ENCODE results near the gene CRYAA. TPM values are rescaled to one million over a fixed set of nuclear protein-coding genes. Genes with fewer than 3 reads are reported as not detected.
"Not testable (repeated sequence)": the region's sequence is repeated elsewhere in the genome, so short reads cannot be mapped to it uniquely, and the experiment has no call there.

The CRYAA gene
- polyA plus RNA-seq, 6 donors from 2014 or later, result not detected

DNA sequence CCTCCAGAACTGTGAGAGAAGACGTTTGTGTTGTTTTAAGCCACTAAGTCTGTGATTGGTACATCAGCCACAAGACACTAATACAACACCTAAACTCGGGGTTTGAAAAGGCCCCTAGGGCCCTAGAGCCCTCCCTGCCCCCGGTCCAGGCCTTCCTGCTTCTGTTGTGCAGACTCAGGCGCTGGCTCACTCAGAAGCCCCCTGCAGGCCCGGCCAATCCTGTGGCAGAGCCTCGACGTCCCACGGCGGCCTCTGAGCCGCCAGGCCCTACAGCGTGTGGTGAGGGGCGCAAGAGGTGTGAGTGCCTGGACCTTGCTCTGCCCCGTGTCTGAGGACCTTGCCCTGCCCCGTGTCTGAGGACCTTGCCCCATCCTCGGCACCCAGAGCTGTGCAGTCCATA lies 3.1 kb upstream of the CRYAA start:
- H3K36me3 Mint-ChIP-seq; ATAC-seq (ENCODE audit: low read depth in 2 of 2); H3K9me3 Mint-ChIP-seq; H3K4me3 Mint-ChIP-seq; DNase-seq; H3K27me3 Mint-ChIP-seq; H3K27ac Mint-ChIP-seq; H3K4me1 Mint-ChIP-seq: not testable (repeated sequence)

DNA sequence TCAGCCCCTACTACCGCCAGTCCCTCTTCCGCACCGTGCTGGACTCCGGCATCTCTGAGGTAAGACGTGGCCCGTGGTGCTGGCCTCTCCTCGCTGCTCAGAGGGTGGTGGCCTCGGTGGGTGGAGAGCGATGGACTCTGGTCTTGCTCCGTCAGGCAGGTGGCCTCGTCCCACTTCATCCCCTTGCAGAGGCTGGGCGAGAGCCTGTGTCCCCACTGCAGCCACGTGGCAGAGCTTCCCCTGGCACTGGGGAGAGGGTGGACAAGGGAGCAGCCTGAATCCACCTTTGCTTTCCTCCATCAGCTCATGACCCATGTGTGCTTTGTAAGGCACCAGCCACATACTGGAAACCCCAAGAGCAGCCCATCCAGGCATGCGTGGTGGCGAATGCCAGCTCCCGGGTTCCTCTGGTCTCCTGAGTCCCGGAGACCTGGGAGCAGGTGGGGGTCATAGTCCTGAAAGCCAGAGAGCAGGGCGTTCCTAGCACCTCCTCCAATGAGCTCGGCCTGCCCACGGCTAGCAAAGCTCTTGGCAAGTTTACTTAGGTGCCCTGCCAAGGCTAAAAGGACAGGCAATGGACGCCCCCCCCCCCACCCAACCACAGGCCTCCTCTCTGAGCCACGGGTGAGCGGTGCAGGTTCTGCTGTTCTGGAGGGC lies 550 bp downstream of the CRYAA start:
- ATAC-seq (ENCODE audit: low read depth in 2 of 2); H3K27me3 Mint-ChIP-seq; H3K9me3 Mint-ChIP-seq: not testable (repeated sequence)

DNA sequence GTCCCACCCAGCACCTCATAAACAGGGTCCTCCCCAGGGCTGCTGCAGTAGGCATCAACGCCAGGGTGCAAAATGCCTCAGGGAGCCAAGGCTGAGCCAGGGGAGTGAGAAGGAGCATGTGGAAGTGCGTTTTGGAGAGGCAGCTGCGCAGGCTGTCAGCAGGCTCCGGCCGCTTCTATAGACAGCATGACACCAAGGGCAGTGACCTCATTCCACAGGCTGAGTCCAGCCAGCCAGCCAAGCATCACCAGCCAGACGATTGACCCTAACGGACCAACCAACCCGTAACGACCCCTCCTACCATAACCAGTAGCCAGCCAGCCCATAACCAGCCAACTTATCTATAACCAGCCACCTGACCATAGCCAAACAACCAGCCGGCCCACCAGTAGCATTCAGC lies 1.1 kb downstream of the CRYAA start:
- H3K27ac Mint-ChIP-seq; H3K9me3 Mint-ChIP-seq; ATAC-seq (ENCODE audit: low read depth in 2 of 2); H3K4me3 Mint-ChIP-seq; H3K27me3 Mint-ChIP-seq; H3K36me3 Mint-ChIP-seq; H3K4me1 Mint-ChIP-seq; DNase-seq: not testable (repeated sequence)

More for the DNA sequence above, 550 bp downstream of the CRYAA start:
- not testable (repeated sequence) for H3K4me3 Mint-ChIP-seq, H3K4me1 Mint-ChIP-seq, H3K27ac Mint-ChIP-seq, DNase-seq, H3K36me3 Mint-ChIP-seq

DNA sequence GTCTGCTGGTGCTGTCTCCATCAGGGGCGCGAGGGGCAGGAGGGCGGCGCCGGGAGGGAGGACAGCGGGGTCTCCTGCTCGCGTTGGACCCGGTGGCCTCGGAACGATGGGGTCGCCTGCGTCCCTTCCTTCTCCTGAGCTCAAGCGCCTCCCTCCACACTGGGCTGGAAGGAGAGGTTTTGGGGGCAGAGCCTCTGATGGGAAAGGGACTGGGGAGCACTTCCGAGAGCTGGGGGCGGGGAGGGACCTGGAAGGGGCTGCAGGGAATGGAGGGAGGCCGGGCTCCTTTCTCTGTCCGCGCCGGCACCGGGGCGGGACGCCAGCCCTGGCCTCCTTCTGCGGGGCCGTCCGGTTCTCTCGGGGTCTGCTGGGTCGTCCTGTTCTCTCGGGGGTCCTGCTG lies 4.0 kb downstream of the CRYAA start:
- not testable (repeated sequence) for H3K27me3 Mint-ChIP-seq; DNase-seq; ATAC-seq (ENCODE audit: low read depth in 2 of 2); H3K4me1 Mint-ChIP-seq; H3K9me3 Mint-ChIP-seq; H3K36me3 Mint-ChIP-seq; H3K27ac Mint-ChIP-seq; H3K4me3 Mint-ChIP-seq

DNA sequence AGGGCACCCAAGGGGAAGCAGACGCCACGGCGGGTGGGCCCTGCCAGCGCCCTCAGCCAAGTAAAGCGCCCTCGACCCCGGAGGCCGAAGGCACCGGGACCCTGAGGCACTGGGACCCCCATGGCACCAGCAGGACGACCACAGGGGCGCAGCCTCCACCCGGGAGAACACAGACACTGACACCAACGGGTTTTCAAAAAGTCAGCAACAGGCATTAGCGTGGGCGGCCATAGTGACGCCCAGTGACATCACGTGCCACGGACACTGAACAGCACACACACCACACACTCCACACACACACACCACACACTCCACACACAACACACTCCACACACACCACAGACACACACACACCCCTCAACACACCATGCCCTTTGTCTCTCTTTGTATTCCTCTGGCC lies 4.6 kb downstream of the CRYAA start:
- not testable (repeated sequence) for H3K4me3 Mint-ChIP-seq; H3K36me3 Mint-ChIP-seq; H3K4me1 Mint-ChIP-seq; H3K27ac Mint-ChIP-seq; ATAC-seq (ENCODE audit: low read depth in 2 of 2); H3K9me3 Mint-ChIP-seq; H3K27me3 Mint-ChIP-seq; DNase-seq

DNA sequence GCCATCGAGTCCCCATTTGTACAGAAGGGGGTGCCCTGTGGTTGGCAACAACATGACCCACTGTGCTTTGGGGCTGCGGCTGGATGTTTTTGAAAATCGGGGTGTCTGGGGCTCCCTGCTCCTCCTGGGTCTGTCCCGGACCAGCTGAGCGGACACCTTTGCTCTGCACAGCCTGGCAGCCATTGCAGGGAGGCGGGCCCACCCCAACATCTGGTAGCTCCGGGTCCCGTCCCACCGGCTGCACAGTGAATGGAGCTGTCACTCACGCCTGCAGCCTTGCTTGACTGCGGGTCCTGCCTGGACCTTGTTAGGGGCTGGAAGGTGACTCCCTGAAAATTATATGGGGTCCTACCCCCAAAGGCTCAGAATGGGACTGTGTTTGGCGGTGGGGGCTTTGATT lies 5.1 kb downstream of the CRYAA start:
- H3K4me1 Mint-ChIP-seq; H3K27ac Mint-ChIP-seq; H3K27me3 Mint-ChIP-seq; H3K9me3 Mint-ChIP-seq; H3K36me3 Mint-ChIP-seq; ATAC-seq (ENCODE audit: low read depth in 2 of 2); DNase-seq; H3K4me3 Mint-ChIP-seq: not testable (repeated sequence)

DNA sequence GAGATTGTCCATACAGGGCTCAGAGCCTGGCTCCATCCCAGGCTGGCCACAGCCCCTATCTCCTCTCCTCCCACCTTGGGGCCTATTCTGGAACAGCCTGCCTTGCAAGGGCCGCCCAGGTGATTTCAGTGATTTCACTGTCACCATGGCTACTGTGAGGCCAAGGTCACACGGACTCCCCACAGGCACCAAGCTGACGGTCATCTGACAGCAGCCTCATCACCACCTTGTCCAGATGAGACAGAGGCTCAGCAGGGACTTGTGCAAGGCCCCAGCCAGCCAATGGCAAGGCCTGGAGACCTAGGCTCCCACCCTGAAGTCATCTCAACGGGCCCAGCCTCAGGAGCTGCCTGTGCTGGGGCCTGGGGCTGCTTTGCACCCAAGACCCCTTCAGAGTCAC lies 6.2 kb downstream of the CRYAA start:
- ATAC-seq (ENCODE audit: low read depth in 2 of 2); H3K27me3 Mint-ChIP-seq; H3K36me3 Mint-ChIP-seq; H3K27ac Mint-ChIP-seq; DNase-seq; H3K9me3 Mint-ChIP-seq; H3K4me3 Mint-ChIP-seq; H3K4me1 Mint-ChIP-seq: not testable (repeated sequence)

DNA sequence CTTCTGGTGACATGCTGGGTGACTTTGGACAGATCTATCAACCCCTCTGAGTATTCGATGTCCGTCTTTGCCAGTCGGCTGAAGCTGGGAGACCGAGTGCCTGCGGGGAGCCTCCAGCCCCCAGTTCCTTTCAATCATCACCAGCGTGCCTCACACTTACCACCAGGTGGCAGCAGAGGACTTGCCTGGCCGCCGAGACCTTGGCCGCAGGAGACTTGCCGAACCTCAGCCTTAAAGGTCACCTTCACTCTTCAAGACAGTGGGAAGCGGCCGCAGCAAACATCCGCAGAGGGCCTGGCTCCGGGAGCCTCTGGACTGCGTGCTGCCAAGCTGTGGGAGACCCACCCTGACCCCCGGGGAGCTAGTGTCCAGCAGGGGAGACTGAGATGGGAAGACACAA lies 7.8 kb downstream of the CRYAA start:
- not testable (repeated sequence) for H3K27me3 Mint-ChIP-seq, DNase-seq, H3K9me3 Mint-ChIP-seq, H3K27ac Mint-ChIP-seq, H3K4me3 Mint-ChIP-seq, H3K36me3 Mint-ChIP-seq, H3K4me1 Mint-ChIP-seq
- ATAC-seq (ENCODE audit: low read depth in 2 of 2), result peak; percentile 63 to 65

DNA sequence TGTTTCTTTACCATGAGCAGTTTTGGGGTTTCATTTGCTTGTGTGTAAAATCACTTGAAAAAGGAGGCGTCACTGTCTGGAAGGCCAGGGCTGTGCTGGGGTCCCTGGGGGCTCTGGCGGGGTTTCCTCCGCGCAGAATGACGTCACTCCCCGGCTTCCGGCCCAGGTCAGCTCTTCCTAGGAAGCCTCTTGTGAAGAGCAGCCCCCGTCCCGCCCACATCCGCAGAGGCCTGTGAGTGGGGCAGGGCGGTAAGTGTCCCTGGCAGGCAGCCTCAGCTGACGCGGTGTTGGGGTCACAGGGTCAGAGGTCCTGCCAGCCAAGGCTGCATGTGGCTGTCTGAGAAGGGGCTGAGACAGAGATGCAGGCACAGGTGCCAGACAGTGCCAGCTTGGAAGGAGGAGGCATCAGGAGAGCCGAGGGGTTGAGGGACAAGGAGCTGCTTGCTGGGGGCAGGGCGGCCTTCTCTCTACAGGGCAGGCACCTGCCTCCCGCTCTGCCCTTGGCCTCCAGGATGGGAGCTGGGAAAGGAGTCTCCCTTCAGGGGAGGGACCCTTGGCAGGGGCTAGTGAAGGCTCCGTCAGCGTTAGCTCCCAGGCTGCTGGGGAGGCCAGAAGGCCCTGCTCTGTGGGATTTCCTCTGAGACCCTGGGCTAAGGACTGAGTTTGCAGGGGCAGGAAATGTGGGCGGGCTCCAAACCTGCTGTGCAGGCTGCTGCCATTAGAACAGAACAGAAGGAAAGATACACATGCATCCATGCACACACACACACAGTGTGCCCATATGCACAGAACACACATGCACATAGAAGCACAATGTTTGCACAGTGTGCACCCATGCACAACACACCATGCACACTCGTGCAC lies 8.5 kb downstream of the CRYAA start:
- not testable (repeated sequence) for H3K27ac Mint-ChIP-seq, H3K27me3 Mint-ChIP-seq, H3K4me1 Mint-ChIP-seq, H3K9me3 Mint-ChIP-seq, H3K4me3 Mint-ChIP-seq, H3K36me3 Mint-ChIP-seq, DNase-seq
- peak; percentile 85 to 86 for ATAC-seq (ENCODE audit: low read depth in 2 of 2)

DNA sequence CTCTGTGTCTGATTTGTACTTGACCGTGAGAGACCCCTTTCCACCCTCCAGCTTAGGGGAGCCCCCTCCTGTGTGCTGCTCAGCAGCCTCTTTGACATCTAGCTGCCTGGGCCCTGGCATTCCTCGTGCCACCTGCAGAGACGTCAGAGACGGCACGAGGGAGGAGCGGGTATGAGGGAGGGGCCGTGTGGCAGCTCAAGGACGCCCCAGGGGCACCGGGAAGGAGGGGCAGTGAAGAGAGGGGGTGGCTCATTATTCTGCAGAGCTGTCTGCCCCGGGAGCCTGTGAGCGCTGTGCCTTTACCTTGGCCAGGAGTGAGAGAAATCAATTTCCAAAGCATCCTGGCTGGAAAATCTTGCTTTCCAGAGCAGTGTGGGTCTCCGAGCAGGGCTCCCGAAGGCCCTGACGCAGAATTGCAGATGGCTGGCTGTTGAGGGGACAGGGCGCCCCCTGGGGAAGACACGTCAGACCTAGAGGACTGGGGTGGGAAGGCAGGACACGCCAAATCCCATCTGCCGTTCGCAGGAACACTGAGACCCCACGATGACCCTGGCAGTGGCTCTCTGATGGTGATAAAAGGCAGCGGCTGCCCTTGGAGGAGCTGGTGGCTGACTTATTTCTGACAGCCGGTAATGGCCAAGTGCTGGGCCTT lies 9.5 kb downstream of the CRYAA start:
- not testable (repeated sequence) for H3K36me3 Mint-ChIP-seq; DNase-seq; H3K27ac Mint-ChIP-seq; H3K4me1 Mint-ChIP-seq; H3K27me3 Mint-ChIP-seq; ATAC-seq (ENCODE audit: low read depth in 2 of 2); H3K4me3 Mint-ChIP-seq; H3K9me3 Mint-ChIP-seq

DNA sequence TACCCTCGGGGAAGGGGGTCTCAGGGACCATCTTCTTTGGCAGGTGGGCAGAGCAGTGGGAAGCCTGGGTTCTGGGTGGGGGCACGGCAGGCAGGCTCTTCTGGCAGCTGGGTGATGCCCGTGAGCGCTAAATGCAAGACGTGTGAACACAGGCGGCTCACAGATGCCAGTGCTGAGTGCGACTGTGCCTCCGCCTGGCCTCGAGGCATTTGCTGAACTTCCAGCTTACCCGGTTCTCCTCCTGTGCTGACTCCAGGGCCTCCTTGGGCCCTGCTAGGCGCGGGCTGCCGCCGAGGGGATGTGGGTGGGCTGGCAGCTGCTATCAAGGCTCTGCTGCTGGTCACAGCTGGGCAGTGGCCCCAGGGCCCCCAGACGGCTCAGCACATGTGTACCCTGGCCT lies 12.2 kb downstream of the CRYAA start:
- ATAC-seq (ENCODE audit: low read depth in 2 of 2); H3K27me3 Mint-ChIP-seq; H3K4me3 Mint-ChIP-seq; H3K36me3 Mint-ChIP-seq; H3K27ac Mint-ChIP-seq; DNase-seq; H3K9me3 Mint-ChIP-seq; H3K4me1 Mint-ChIP-seq: not testable (repeated sequence)

DNA sequence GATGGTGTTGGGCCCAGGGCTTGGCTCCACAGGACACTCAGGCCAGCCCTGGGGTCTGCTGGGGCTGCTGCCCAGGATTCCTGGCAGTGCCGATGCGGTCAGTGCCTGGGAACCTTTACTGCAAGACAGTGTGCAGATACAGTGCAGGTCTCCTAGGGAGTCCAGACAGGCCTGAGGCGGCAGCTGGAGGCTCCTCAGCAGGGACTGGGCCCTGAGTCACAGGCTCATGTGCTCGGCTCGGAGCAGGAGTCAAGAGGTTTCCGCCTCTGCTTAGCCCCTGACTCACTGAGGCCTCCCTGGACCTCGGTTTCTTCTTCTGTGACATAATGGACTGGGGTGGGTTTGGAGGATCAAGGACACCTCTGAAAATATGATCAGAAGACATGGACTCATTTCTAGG lies 18.5 kb downstream of the CRYAA start:
- Mint-ChIP-seq H3K4me1 (peaks cover 32 to 47% (median 36%) of the 10 kb centered on the region in 3 donors), H3K27me3 (peaks cover 4 to 12% (median 4%) of the 10 kb centered on the region in 3 donors), H3K27ac (peak overlapping the region in 2 of 6 donors; percentile 62 to 70)
- not testable (repeated sequence) for DNase-seq; H3K36me3 Mint-ChIP-seq; H3K4me3 Mint-ChIP-seq; ATAC-seq (ENCODE audit: low read depth in 2 of 2); H3K9me3 Mint-ChIP-seq

DNA sequence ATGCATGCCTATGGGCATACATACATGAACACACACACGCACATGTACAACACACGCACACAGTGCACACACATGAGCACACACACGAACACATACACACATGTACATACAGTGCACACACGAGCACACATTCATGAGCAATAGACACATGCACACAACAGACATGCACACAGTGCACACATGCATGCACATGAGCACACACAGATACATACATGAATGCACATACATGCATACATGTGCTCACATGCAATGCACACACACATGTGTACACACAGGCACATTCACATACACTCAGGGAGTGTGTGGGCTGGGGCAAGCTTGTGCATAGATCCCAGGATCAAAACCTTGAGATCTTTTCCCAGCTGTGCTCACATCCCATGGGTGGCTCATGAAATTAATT lies 18.9 kb downstream of the CRYAA start:
- Mint-ChIP-seq H3K4me1 (peaks cover 34 to 52% (median 38%) of the 10 kb centered on the region in 3 donors), H3K36me3 (peaks cover 0 to under 1% of the 10 kb centered on the region in 2 donors), H3K4me3 (peak overlapping the region in 4 of 8 donors; percentile 21 to 44 (median 27)), H3K27me3 (peaks cover 4 to 17% (median 7%) of the 10 kb centered on the region in 3 donors), H3K27ac (peak overlapping the region in 4 of 6 donors; percentile 58 to 74 (median 66)), H3K9me3 (peaks cover 0 to 4% (median 0%) of the 10 kb centered on the region in 7 donors)
- ATAC-seq (ENCODE audit: low read depth in 2 of 2) (no peak), DNase-seq (no peak)

DNA sequence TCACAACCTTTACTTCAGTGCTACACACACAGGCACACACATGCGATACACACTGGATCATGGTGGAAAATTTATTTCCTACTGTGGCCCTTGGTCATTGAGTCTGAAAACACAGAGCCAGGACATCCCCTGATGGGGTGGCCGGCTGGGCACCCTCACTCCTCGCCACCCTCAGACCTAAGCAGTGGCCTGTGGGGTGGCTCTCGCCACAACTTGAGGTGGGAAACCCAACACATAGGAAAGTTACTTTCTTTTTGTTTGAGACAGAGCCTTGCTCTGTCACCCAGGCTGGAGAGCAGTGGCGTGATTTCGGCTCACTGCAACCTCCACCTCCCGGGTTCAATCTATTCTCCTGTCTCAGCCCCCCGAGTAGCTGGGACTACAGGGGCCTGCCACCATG lies 19.4 kb downstream of the CRYAA start:
- ATAC-seq (ENCODE audit: low read depth in 2 of 2) (no peak), DNase-seq (no peak)
- Mint-ChIP-seq H3K9me3 (peaks cover 0 to 4% (median 0%) of the 10 kb centered on the region in 7 donors), H3K4me3 (peak overlapping the region in 6 of 8 donors; percentile 2 to 61 (median 44)), H3K27ac (peak overlapping the region; percentile 1 to 96 (median 84)), H3K36me3 (peaks cover 0 to 5% of the 10 kb centered on the region in 2 donors), H3K4me1 (peaks cover 38 to 56% (median 40%) of the 10 kb centered on the region in 3 donors), H3K27me3 (peaks cover 7 to 21% (median 12%) of the 10 kb centered on the region in 3 donors)

Data from naive B cell (primary cell).